T47D (cell line): ENCODE data around the gene AK5.
"Not testable (repeated sequence)": the region's sequence is repeated elsewhere in the genome, so short reads cannot be mapped to it uniquely, and the experiment has no call there.

Experiments used
- DNase-seq, 2 experiments: peaks; one replicate each; pipeline versions ENCODE4 v3.0.0 to v3.0.0-alpha.2; 2011 to 2012; ENCODE audit warnings: low read depth in 1 of 2, low spot score in 1 of 2
- JUND ChIP-seq: IDR thresholded peaks from 2 replicates; pipeline ENCODE4 v1.6.1; 2012; ENCODE audit warnings: low read depth
- in situ Hi-C: cut with HindIII; loops from 2 replicates; pipeline ENCODE4 v1.10.0; 2016; ENCODE audit warnings: low sequenced_read_pairs, low pct_unique_long_range_greater_than_20kb

AK5 gene

DNA sequence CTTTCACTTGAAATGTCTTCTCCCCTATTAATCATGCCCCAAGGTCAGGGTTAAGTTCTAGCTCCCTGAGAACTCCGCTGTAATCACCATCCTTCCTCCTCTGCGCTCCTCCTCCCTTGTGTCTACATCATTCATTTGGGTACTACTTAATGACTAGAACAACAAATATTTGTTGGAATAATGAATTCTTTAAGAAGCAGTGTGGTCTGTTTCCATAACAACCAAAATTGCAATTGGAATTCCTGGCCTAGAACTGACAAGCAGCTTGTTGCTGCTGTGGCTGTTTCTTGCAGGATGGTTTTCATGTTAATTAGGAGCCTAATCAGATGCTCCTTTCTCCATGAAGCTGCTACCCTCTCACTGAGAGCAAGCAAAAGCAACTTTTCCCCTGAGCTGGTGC lies 208.1 kb downstream of the AK5 start:
- no peak for TF ChIP-seq JUND
- in situ Hi-C loops = no loop called here
- DNase-seq = no peak

DNA sequence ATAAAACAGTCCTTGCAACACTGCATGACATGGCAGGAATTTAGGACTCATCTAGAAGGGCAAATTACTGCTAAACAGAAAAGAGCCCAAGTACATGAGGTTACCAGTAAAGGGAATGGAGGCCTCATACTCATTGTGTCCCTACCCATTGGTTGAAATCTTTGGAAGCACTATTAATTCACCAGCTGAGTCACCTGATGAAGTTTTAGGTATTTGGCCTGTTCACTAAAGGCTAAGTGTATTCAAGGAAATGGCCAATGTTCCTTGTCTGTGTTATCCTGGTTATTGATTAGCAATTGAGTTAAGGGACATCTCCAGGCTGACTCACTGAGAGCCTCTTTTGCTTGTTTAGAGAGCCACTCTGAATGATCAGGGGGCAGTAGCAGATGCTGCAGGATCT lies 212.2 kb downstream of the AK5 start:
- in situ Hi-C loops = no loop called here
- TF ChIP-seq JUND = no peak

DNA sequence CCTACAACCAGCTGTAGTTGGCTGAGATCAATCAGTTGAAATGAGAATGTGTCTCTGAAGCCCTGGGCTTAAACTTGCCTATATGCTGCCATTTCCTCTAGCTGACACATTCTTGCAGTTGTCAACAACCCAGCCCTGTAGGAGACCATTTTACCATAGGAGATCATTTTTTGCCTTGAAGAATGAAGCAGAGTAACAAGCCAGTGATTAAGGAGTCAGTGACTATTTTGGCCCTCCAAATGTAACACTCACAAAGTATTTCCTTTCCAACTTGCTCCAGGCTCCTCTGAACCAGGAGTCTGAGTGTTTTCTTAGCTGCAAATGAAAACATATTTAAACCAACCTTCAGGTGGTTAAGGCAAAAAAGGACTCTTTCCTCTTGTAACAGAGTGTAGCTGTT lies 217.1 kb downstream of the AK5 start:
- TF ChIP-seq JUND = no peak
- in situ Hi-C loops = no loop called here
- DNase-seq = no peak

More for the DNA sequence above, 212.2 kb downstream of the AK5 start:
- DNase-seq = no peak

DNA sequence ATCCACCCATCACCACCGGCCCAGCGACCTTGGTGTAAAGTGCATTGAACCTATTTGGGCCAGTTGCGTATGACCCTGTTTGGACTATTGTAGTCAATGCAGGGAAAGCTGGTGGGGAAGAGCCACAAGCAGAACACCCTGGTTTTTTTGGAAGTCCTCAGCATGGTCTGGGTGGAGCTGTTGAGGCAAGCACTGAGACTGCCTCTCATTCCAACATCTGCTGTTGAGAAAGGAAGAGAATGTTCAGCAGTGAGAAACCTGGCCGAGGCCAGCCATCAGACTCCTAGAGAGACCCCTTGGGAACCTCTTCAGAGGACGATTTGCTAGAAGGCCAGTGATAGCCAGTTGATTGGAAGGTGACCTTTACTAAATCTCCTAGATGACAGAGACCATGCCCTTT lies 217.6 kb downstream of the AK5 start:
- DNase-seq = no peak
- in situ Hi-C loops = no loop called here
- TF ChIP-seq JUND = no peak

DNA sequence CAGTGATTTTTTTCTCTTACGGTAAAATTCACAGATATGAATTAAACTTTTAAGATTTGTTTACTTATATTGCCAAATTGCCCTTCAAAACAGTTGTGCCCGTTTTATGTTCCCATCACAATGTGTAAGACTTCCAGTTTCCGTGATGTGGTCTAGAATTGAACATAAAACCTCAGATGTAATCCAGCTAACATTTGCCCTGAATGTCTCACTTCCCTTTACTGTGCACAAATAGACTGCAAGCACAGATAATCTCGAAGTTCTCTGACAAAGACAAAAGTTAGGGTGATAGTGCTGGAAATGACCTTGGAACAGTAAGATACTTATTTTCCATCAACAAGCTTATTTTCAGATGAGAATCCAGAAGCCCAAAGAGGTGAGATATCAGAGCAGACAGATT lies 223.2 kb downstream of the AK5 start:
- no peak for DNase-seq
- no peak for TF ChIP-seq JUND
- in situ Hi-C loops = no loop called here

DNA sequence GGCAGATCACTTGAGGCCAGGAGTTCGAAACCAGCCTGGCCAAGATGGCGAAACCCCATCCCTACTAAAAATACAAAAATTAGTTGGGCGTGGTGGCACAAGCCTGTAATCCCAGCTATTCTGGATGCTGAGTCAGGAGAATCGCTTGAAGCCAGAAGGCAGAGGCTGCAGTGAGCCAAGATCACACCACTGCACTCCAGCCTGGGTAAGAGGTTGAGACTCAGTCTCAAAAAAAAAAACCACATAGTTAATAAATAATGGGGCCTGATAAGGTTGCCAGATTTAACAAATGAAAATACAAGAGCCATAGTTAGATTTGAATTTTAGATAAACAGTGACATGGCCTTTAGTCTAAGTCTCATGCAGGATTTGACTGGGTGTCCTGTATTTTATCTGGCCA lies 225.0 kb downstream of the AK5 start:
- in situ Hi-C loops = no loop called here
- DNase-seq = no peak
- TF ChIP-seq JUND = no peak

DNA sequence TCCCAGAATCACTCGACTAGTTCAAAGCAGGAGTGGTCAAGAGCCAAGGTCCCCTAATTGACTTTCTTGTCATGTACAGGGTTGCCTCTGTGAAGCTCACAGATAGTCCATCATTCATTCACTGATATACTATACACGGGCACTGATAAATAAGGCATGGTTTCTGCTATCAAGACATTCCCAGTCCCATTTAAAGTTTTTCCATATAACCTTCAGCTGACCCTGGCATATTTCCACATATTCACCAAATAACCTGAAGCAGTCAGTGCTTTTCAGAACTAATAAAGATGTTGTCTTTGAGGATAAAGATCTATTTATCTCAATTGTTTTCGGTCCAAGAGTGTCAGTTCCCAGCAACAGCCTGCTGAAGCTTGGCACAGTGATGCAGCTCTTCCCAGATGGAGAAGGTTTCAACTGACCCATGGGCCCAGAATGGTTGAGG lies 227.3 kb downstream of the AK5 start:
- in situ Hi-C loops = no loop called here
- DNase-seq = no peak
- no peak for TF ChIP-seq JUND

DNA sequence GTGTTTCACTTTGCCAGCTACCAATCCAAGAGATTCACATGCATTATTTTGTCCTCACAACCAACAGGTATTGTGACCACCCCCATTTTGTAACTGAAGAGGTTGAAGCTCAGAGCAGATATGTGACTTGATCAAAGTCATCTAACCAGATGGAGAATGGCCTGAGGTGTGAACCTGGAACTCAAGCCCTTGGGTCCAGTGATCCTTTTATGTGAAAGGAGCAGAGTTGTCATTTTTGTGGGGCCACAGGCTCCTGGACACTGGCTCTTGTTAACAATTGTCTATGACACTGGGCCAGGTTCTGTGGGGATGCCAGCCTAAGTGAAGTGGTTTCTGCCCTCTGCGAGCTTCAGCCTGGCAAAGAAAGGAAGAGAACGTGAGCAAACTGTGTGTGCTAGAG lies 228.1 kb downstream of the AK5 start:
- no peak for DNase-seq
- TF ChIP-seq JUND = no peak
- in situ Hi-C loops = no loop called here

DNA sequence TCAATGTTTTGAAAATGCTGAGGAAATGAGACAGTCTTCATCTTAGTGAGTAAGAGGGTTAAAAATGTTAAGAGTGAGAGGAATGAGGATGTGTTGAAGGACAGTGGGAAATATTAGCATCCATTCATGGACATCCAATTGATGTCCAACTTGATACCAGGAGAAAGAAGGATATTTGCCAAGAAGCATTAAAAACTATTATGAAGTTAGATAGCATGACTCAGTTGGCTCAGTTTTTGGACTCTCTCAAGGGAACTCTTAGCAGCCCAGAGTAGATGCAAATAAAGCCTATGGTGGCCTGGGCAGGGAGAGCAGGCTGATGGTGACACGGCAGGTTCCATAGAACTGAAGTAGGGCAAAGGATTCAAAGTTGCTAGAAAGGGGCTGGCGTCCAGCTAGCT lies 229.6 kb downstream of the AK5 start:
- DNase-seq = no peak
- in situ Hi-C loops = no loop called here
- TF ChIP-seq JUND = no peak

DNA sequence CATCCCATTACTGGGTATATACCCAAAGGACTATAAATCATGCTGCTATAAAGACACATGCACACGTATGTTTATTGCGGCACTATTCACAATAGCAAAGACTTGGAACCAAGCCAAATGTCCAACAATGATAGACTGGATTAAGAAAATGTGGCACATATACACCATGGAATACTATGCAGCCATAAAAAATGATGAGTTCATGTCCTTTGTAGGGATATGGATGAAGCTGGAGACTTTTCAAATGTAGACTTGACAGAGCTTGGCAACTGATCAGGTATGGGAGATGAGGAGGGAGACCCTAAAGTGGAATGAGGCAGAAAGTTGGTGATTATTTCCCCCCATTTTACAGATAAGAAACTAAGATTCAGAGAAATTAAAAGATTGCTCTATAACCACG lies 230.8 kb downstream of the AK5 start:
- in situ Hi-C loops, DNase-seq: not testable (repeated sequence)

DNA sequence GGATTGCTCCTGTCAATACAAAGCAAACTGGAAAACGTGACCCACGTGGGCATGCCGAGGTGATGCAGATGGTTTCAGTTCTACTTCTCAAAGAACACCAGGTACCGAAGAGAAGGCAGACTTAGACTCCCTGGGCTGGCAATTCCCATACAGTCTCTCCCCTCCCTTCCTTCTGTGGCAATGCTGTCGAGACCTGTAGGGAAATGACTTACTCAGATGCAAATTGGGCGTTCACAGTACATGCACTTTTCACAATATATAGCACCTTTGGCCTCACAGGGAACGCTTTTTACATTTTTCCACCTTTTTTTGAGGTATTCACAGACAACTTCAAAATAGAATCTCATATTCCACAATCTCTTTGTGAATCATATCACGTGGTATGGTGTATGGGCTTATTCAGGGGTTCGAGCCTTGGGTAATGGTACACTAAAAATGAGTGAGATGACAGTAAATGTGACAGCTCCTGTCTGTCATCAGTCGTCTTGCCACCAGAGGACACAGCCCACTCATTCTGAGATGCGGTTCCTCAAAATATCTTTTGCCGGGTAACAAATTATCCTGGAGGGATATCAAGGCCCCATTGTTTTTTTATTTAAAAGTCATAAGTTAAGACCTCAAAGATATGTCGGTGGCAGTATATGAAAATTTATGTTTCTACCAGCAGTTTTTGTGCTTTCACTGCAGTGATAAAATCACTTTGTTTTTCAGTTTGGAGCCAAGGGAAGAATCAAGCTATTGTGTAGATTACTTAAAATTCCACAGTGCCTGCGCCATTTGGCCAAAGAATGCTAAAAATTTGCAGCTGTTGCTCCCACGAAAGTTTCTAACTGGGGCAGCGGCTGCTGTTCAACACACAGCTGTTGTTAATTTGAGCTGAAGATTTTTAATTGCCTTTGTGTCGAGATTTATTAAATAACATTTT lies 232.3 kb downstream of the AK5 start:
- DNase-seq = no peak
- in situ Hi-C loops = no loop called here
- no peak for TF ChIP-seq JUND

DNA sequence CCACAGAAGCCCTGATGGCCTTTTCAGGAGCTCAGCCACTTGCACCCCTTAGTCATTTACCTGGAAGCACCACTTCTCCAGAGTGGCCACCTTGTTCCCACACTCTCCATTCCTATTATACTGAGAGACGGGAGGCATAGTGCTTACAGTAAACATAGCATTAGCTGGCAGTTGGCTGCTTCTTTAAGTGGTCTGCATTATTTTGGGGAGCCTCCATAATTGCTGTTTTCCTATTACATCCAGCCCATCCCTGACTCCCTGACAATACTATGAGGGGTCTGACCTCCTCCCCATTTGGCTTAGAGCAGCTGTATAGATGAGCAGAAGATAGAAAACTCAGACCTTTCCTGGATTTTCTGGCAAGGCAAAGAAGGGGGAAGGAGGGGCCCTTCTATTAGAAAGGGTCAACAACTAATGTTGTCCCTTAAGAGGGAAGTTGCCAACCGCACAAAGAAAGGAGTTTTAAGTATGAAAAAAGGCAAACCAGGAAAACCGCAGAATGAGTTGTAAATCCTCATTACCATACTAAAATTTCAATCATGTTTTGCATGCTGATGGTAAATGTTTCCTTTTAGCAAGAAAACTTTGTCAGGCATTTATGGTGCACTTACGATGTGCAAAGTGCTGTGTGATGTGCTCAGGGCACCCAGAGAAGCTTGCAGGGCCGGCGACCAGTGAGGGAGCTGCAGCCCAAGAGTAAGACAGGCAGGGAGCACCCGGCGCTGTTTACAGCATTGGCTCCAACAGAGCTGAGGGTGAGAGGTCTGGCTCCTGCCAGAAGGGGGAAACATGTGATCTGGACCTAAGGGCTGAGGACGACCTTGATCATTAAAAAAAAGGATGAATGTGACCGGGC lies 233.3 kb downstream of the AK5 start:
- no peak for DNase-seq
- in situ Hi-C loops = no loop called here
- TF ChIP-seq JUND = no peak

DNA sequence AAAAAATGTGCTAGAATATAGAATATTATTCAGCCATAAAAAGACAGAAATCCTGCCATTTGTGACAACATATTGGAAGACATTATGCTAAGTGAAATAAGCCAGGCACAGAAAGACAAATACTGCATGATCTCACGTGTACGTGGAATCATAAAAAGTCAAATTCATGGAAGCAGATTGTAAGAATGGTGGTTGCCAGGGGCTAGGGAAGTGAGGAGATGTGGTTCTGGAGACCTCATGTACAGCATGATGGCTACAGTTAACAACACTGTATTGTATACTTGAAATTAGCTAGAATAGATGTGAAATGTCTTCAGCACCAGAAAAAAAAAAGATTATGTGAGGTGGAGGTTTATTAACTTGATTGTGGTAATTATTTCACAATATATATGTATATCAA lies 234.3 kb downstream of the AK5 start:
- DNase-seq = no peak
- in situ Hi-C loops = no loop called here
- TF ChIP-seq JUND = no peak
